Measurements from ENCODE around the gene NMD3. TPM values are rescaled to one million over a fixed set of nuclear protein-coding genes. Genes with fewer than 3 reads are reported as not detected.

NMD3 gene
- total RNA-seq, 1 experiment from 2014 or later = 55.6 TPM

DNA sequence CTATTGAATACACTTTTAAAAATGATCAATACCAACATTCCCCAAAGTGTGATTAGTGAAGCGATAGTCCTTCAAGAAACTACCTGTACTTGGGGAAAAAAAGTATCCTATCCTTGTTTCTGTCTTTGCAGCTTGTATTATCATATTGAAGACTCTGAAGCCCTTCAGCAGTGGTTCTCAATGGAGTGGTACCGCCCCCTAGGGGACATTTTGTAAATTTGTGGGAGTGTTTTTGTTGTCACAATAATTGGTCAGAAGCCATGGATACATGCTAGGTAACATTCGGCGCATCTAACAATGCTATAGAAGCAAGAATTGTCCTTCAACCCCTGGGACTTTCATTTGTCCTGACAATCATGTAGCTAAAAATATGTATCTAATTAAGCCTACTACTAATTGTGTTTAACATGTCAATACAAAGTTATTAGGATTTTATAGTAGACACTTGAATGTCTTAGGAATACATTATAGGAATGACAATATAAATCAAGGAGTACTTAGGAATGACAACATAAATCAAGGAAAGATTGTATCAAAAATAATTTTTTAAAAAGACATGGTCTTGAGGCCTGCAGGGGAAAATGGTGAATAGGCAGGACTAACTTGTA, 53.7 kb downstream of the NMD3 start:
- no peak overlapping the region for H2BK12ac ChIP-seq (ENCODE audit: insufficient read length, low read depth, low read length)
- no peaks in the 10 kb centered on the region for H3K4me1 ChIP-seq (ENCODE audit: insufficient read depth, low read length)
- no peak overlapping the region for H3T11ph ChIP-seq (ENCODE audit: low read length)
- H2BK20ac ChIP-seq (ENCODE audit: low read depth, low read length, poor library complexity, severe bottlenecking) = no peak overlapping the region
- no peaks in the 10 kb centered on the region for H3K79me1 ChIP-seq (ENCODE audit: insufficient read depth, low read depth, low read length, poor library complexity, severe bottlenecking)
- H3K18ac ChIP-seq (ENCODE audit: insufficient read length, low read depth, low read length) = no peak overlapping the region
- no peak overlapping the region for H4K5ac ChIP-seq (ENCODE audit: insufficient read length, low read depth, low read length)
- no peaks in the 10 kb centered on the region for H3K23me2 ChIP-seq (ENCODE audit: insufficient read length, low read depth, low read length, poor library complexity, severe bottlenecking)
- H3K27ac Mint-ChIP-seq = no peak overlapping the region
- H4K8ac ChIP-seq (replicated peaks; ENCODE audit: insufficient read length, low read depth, low read length) = no peak overlapping the region
- no peak overlapping the region for H3K23ac ChIP-seq (ENCODE audit: insufficient read length, low read depth, low read length)
- DNase-seq = peak; percentile 43
- H2AK5ac ChIP-seq (ENCODE audit: insufficient read length, low read length) = no peak overlapping the region
- WGBS (ENCODE audit: extremely low coverage, insufficient read length, low lambda C conversion rate) = no CpG with 5 or more reads among the region's 4 CpGs
- peaks cover 35 to 40% of the 10 kb centered on the region in 2 experiments for H3K9me3 Mint-ChIP-seq
- no peaks in the 10 kb centered on the region for H3K27me3 Mint-ChIP-seq (ENCODE audit: low read depth)
- H3K4ac ChIP-seq (ENCODE audit: low read depth, low read length) = no peak overlapping the region
- H3K36me3 Mint-ChIP-seq (ENCODE audit: insufficient read depth in 1 of 3, low read depth in 3 of 3) = peaks cover 36 to 50% (median 39%) of the 10 kb centered on the region in 3 experiments
- H3K4me3 Mint-ChIP-seq = no peak overlapping the region
- no peak overlapping the region for H2BK120ac ChIP-seq (ENCODE audit: low read depth, low read length, poor library complexity, severe bottlenecking)
- no peak overlapping the region for H3K56ac ChIP-seq (ENCODE audit: insufficient read length, low read depth, low read length)
- no peaks in the 10 kb centered on the region for H3K9me3 ChIP-seq (ENCODE audit: control insufficient read depth, low read depth, low read length)
- H3K27me3 ChIP-seq (ENCODE audit: insufficient read depth, low read length) = no peaks in the 10 kb centered on the region
- H3K9ac ChIP-seq (ENCODE audit: extremely low read depth, insufficient read length, low read length) = no peak overlapping the region
- no peak overlapping the region for H2AFZ ChIP-seq (ENCODE audit: low read length)
- no peaks in the 10 kb centered on the region for H3K79me2 ChIP-seq (ENCODE audit: insufficient read depth, low read length)
- H3K4me1 Mint-ChIP-seq = peaks cover 13 to 23% of the 10 kb centered on the region in 2 experiments
- H2BK5ac ChIP-seq (ENCODE audit: insufficient read length, low read length) = no peak overlapping the region
- no peak overlapping the region for H3K4me2 ChIP-seq (ENCODE audit: insufficient read depth, insufficient read length, low read length)
- TF ChIP-seq, protein P1, sequence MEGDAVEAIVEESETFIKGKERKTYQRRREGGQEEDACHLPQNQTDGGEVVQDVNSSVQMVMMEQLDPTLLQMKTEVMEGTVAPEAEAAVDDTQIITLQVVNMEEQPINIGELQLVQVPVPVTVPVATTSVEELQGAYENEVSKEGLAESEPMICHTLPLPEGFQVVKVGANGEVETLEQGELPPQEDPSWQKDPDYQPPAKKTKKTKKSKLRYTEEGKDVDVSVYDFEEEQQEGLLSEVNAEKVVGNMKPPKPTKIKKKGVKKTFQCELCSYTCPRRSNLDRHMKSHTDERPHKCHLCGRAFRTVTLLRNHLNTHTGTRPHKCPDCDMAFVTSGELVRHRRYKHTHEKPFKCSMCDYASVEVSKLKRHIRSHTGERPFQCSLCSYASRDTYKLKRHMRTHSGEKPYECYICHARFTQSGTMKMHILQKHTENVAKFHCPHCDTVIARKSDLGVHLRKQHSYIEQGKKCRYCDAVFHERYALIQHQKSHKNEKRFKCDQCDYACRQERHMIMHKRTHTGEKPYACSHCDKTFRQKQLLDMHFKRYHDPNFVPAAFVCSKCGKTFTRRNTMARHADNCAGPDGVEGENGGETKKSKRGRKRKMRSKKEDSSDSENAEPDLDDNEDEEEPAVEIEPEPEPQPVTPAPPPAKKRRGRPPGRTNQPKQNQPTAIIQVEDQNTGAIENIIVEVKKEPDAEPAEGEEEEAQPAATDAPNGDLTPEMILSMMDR (conservative IDR thresholded peaks at IDR 0.05) = peak; percentile 77
- no peak overlapping the region for H4K91ac ChIP-seq (ENCODE audit: insufficient read length, low read depth, low read length)
- H4K20me1 ChIP-seq (ENCODE audit: control insufficient read depth, insufficient read depth, insufficient read length) = no peaks in the 10 kb centered on the region
- H3K14ac ChIP-seq (ENCODE audit: insufficient read depth, low read length) = no peak overlapping the region
- no peak overlapping the region for H2BK15ac ChIP-seq (ENCODE audit: low read depth, low read length)
- H3K27ac ChIP-seq (ENCODE audit: insufficient read length, low read depth, low read length) = no peak overlapping the region
